Sigmoid colon (tissue), 4 donors: Measurements from ENCODE around the gene PCBD1.

Experiments
- POLR2A ChIP-seq, 2 donors: fragments of 450-650 bp; IDR thresholded peaks; one replicate each; pipeline ENCODE4 v1.6.1; 2016; ENCODE audit warnings: antibody characterized with exemption in 2 of 2, mild to moderate bottlenecking in 2 of 2, moderate library complexity in 2 of 2
- POLR2AphosphoS5 ChIP-seq, 4 donors: sonication (generic); formaldehyde crosslinking; IDR thresholded peaks; one replicate each; pipeline ENCODE4 v1.6.1; 2017; ENCODE audit warnings: antibody characterized with exemption in 4 of 4
- TF ChIP-seq, protein P1 (sequence below), 4 experiments: fragments of 450-650 bp in 3 of 4; fragments of 200-600 bp in 1 of 4; IDR thresholded peaks; one replicate each; pipeline ENCODE4 v1.5.1; 2016 to 2019; ENCODE audit warnings: antibody characterized with exemption in 4 of 4, mild to moderate bottlenecking in 3 of 4, moderate library complexity in 2 of 4

DNA sequence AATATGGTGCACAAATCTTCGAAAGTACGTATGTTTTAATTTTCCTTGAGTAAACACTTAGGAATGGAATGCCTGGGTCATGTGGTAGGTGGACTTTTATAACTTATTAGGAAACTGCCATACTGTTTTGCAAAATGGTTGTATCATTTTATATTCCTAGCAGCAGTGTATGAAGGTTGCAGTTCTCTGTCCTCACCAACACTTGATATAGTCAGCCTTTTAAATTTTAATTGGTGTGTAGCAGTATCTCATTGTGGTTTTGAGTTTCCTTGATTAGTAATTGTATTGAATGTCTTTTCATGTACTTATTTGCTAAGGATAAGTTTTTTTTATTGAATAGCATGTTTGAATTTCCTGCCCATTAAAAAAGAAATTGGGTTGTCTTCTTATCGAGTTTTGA is 926 bp upstream of the PCBD1 start:
- TF ChIP-seq, protein P1, sequence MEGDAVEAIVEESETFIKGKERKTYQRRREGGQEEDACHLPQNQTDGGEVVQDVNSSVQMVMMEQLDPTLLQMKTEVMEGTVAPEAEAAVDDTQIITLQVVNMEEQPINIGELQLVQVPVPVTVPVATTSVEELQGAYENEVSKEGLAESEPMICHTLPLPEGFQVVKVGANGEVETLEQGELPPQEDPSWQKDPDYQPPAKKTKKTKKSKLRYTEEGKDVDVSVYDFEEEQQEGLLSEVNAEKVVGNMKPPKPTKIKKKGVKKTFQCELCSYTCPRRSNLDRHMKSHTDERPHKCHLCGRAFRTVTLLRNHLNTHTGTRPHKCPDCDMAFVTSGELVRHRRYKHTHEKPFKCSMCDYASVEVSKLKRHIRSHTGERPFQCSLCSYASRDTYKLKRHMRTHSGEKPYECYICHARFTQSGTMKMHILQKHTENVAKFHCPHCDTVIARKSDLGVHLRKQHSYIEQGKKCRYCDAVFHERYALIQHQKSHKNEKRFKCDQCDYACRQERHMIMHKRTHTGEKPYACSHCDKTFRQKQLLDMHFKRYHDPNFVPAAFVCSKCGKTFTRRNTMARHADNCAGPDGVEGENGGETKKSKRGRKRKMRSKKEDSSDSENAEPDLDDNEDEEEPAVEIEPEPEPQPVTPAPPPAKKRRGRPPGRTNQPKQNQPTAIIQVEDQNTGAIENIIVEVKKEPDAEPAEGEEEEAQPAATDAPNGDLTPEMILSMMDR (IDR thresholded peaks at IDR 0.05), result no peak
- TF ChIP-seq POLR2A (IDR thresholded peaks at IDR 0.05), result no peak
- no peak for TF ChIP-seq POLR2AphosphoS5 (IDR thresholded peaks at IDR 0.05)
